GM12865 (cell line): Measurements from ENCODE around the gene ANAPC4.

Experiments used
- DNase-seq: peaks from one replicate; pipeline ENCODE4 v3.0.0; 2010; ENCODE audit warnings: low read depth
- H3K4me3 ChIP-seq: 2 replicates; pipeline ENCODE4 v1.5.1; 2011; ENCODE audit warnings: mild to moderate bottlenecking, low read depth, low read length, control low read depth
- TF ChIP-seq, protein P1 (sequence below): IDR thresholded peaks from 2 replicates; pipeline ENCODE4 v1.5.1; 2011; ENCODE audit warnings: low read length, control low read depth, low read depth, inconsistent platforms; ENCODE audit not compliant: insufficient read depth; ENCODE audit errors: missing control alignments

The ANAPC4 gene

DNA sequence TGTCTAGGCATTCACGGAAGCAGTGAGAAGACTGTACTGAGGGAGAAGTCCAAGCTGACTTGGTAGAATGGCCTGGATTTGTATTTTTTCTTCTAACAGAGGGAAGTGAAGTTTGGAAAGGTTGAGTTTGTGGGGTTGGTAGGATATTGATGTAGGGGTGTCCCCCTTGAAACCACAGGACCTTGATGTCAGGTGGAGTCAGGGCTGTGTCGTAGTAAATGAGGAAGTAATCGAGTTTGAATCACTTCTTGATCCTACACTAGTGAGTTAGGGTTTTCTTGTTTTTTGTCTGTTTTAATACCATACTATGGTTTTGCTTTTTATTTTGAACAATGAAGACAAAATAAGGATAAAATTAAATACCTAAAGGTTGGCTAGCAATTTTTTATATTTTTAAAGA is 30.1 kb upstream of the ANAPC4 start:
- H3K4me3 ChIP-seq, result no peak overlapping the region
- no peak for DNase-seq
- TF ChIP-seq, protein P1, sequence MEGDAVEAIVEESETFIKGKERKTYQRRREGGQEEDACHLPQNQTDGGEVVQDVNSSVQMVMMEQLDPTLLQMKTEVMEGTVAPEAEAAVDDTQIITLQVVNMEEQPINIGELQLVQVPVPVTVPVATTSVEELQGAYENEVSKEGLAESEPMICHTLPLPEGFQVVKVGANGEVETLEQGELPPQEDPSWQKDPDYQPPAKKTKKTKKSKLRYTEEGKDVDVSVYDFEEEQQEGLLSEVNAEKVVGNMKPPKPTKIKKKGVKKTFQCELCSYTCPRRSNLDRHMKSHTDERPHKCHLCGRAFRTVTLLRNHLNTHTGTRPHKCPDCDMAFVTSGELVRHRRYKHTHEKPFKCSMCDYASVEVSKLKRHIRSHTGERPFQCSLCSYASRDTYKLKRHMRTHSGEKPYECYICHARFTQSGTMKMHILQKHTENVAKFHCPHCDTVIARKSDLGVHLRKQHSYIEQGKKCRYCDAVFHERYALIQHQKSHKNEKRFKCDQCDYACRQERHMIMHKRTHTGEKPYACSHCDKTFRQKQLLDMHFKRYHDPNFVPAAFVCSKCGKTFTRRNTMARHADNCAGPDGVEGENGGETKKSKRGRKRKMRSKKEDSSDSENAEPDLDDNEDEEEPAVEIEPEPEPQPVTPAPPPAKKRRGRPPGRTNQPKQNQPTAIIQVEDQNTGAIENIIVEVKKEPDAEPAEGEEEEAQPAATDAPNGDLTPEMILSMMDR, result no peak

DNA sequence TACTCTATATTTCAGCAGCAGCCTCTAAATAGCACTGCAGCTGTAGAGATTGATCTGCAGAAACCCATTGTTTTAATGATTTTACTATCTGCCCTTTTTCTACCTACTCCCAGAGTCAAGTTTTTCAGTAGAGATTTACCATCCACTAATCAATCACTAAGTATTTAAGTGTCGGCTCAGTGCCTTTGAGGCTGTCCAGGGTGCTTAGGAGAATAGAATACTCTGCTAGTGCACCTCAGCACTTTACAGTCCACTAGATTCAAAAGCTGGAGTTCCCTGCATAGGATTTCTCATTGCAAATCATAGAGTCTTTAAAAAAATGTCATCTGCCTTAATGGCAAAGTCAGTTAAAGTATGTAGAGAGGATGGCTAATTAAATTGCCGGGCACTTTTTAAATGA is 29.6 kb upstream of the ANAPC4 start:
- H3K4me3 ChIP-seq, result no peak overlapping the region
- TF ChIP-seq, protein P1, result no peak
- no peak for DNase-seq

DNA sequence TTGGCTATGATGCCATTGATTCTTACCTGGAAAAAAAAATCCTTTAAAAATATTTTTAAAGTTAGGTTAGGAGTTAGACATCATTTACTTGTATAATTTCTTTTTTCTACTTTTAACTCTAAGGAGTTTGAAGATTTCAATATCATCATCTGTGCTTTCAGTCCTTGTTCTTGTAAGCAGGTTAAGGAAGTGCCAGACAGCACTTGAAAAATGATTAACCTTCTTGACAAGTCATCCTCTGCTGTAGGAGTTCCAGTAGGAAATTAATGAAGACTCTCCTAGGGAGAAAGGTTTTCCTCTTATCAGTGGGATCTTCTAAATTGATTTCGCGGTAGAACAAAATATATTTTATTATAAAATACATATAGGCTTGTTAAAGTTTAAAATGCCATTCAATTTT is 29.1 kb upstream of the ANAPC4 start:
- H3K4me3 ChIP-seq, result no peak overlapping the region
- TF ChIP-seq, protein P1, result no peak
- DNase-seq, result no peak

DNA sequence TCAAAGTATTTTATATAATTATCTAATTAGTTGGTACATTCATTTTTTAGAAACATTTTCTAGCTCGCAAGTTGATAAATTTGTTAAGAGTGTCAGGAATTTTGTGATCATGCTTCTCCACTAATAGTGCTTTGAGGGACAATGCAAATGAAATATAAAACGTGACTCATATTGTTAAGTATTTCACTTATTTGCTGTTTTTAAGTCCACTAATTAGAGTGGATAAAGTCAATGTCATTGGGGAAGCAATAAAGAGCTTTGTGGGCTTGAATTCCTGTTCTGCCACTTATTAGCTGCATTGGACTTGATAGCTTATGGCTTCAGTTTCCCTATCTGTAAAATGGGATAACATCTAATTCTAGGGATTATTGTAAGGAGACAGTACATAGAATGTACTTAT is 26.5 kb upstream of the ANAPC4 start:
- TF ChIP-seq, protein P1, result no peak
- H3K4me3 ChIP-seq, result no peak overlapping the region
- no peak for DNase-seq

DNA sequence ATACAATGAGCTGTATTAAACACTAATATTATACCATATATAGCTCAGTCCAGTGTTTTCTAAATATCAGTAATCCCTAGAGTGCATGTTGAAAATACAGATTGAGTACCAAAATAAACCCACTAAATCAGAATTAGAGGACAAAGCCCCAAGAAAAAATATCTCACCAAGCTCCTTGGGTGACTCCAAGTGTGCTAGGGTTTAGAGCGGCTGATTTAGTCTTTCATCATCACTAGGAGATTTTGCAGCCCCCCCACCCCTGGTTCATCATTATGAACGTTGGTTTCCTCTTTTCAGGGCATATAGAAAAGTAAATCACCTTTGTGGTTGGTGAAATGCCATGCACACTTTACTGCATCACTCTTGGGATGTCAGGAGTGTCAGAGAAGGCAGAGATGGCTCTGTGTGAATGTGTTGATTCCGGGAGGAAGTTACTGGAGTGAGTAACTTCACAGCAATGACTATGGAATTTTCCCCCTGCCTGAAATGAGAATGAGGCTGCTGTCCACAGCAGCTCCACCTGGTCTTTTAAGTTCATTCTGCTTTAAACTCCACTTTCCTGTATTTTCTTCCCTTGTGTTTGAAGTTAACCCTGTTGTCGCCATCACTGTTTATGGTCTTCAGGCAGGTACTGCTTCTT is 25.2 kb upstream of the ANAPC4 start:
- TF ChIP-seq, protein P1, result no peak
- DNase-seq, result no peak
- H3K4me3 ChIP-seq, result no peak overlapping the region

DNA sequence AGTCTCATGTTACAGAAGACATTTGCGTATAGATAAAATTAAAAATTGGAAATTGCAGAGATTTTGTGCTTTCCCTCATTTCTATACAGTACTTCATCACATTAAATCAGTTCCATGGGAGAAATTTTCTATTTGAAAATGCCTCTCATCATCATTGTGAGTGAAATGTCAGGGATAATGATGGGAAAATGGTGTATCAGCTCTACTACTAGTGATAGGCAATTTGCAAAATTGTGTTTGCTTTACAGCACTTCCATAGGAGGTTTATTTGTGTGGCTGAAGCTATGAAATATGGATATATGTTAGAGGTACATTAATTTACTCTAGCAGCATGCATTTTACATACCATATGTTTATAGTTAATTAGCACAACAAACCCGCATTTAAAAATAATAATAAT is 21.0 kb upstream of the ANAPC4 start:
- TF ChIP-seq, protein P1, result no peak

DNA sequence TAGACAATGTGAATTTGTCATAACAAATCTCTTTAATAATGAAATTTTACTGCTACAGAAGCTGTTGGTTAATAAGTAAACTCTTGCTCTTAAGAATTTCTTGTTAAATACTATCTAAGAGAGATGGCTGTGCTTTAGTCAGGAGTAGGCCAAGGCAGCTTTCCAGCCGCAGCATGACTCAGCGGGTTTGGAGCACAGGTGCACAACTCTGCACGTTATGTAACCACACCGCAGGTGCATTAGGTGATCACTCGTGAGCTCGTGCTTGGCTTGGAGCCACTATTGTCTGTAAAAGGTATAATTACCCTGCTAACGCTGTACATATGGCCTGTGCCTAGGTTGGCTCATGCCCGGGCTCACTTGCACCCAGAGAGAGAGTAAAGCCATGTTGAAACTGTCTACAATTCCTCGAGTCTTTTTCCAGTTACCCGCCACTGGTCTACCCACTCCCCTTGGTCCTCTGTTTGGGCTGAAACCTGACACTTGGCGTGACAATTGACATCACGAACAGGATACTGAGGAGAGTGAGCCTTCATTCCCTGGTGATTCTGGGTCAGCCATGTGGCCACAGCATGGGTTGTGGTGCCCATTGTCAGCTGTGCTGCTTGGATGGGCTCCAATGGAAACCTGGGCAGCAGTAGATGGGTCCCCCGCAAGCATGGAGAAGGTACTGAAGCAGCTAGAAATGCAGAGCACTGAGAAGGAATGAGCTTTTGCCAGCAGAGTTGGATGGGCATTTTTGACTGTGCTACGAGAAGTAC is 18.4 kb upstream of the ANAPC4 start:
- TF ChIP-seq, protein P1, result no peak
- DNase-seq, result no peak
- no peak overlapping the region for H3K4me3 ChIP-seq

More for the DNA sequence above, 21.0 kb upstream of the ANAPC4 start:
- H3K4me3 ChIP-seq, result no peak overlapping the region
- no peak for DNase-seq
